ENCODE results near the gene LRRC32. TPM values are rescaled to one million over a fixed set of nuclear protein-coding genes. Genes with fewer than 3 reads are reported as not detected.

LRRC32 gene
- total and polyA plus RNA-seq, 10 of the 15 experiments (the other 5 are each of a cell fraction or from before 2014, with no cell fraction given) = 0.56 to 20.8 (median 7.4) TPM

DNA sequence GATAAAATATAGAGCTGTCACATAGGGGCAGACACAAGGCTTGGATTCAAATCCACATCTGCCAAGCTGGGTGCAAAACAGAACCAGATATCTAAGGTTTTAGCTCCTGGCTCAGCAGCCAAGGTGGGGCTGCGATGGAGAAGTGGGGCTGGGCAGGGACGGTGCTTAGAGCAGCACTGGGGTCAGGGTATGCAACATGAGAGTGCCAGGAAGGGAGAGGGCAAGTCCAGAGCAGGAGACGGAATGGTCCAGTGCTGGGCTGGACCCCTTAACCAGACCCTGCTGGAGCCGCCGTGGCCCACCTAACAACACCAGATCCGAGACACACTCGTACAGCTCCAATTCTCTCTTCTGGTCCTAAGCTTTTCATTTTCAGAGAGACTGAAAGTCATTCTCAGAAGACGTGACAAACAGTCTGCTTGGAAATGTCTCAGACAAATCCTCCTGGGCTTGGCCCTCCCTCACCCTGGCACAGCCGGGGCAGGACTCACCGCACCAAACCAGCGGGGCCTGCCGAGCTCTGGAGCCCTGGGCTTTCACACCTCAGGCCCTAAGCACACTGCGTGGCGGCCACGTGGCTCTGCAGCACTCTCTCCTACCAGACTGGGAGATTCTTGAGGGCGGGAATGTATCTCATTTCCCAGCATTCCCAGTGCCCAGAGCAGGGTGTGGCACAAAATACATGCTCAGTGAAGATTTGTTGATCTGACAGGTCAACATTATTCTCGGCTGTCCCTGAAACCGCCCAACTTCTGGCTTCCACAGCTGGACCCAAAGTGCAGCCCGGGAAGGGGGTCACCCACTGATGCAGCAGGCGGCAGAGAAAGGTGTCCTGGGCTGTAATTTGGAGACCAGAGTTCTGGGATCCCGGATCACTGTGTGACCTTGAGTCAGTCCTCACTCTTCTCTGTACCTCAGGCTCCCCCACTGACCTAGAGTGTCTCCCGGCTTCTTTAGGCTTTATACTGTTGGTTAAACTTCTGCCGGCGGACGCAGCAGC is 11.6 kb downstream of the LRRC32 start (continued):
- TF ChIP-seq RB1 (IDR thresholded peaks at IDR 0.05; ENCODE audit: borderline replicate concordance) (no peak), IKZF2 (IDR thresholded peaks at IDR 0.05) (no peak), MEF2A (IDR thresholded peaks at IDR 0.05; ENCODE audit: insufficient read depth, low read depth, low read length) (no peak), NBN (IDR thresholded peaks at IDR 0.05) (no peak), FOS (IDR thresholded peaks at IDR 0.05; ENCODE audit: borderline replicate concordance, extremely low read depth, insufficient read length) (no peak), KAT2A (conservative IDR thresholded peaks at IDR 0.05; ENCODE audit: control insufficient read depth, low read depth, low read length) (no peak)

GRCh38 chr11:76658231-76658630 is 12.3 kb downstream of the LRRC32 start:
- no peak for FAIRE-seq
- ChIA-PET RAD21 (ENCODE audit: unreplicated experiment) (interaction anchor here (0.8 to 1.6 kb wide), 2 partner anchors 15 to 60 kb away, joined by 3 to 4 read pairs; no protein-coding TSS in a partner anchor), CTCF (no interaction called here), SMC1A (ENCODE audit: uncharacterized antibody, unreplicated experiment) (interaction anchor here (0.9 to 1.9 kb wide), 3 partner anchors 12 to 47 kb away, joined by 3 to 5 read pairs (median 5); no protein-coding TSS in a partner anchor), POLR2A (interaction anchor here (0.6 kb wide), 1 partner anchor 16 kb away, joined by 3 read pairs; no protein-coding TSS in a partner anchor)
- H3K36me3 ChIP-seq (ENCODE audit: control insufficient read depth in 2 of 2, insufficient read depth in 2 of 2, low read length in 1 of 2) = no peaks in the 10 kb centered on the region
- intact Hi-C loops (cut with micrococcal nuclease; ENCODE audit: unreplicated experiment) (no loop called here), in situ Hi-C loops (cut with MboI) (no loop called here)
- no peaks in the 10 kb centered on the region; a peak in 2 of 4 replicates for H3K27me3 ChIP-seq (replicated peaks in 1 of 2; ENCODE audit: control insufficient read depth in 2 of 2, insufficient read depth in 2 of 2, low read length in 1 of 2)
- no peaks in the 10 kb centered on the region for H4K20me1 ChIP-seq (ENCODE audit: control insufficient read depth, insufficient read depth)
- no peak overlapping the region for H3K4me3 ChIP-seq
- H3K4me2 ChIP-seq (ENCODE audit: control insufficient read depth, insufficient read depth) = no peak overlapping the region
- no TSS peak for BruUV-seq (replicated peaks)
- DNase-seq (ENCODE audit: low read depth, low spot score) = no peak
- H3K79me2 ChIP-seq (ENCODE audit: control insufficient read depth, insufficient read depth, low read length) = no peaks in the 10 kb centered on the region
- ATAC-seq = no peak
- H2AFZ ChIP-seq (ENCODE audit: control insufficient read depth, low read depth, low read length) = no peak overlapping the region
- no peaks in the 10 kb centered on the region for H3K9me3 ChIP-seq (replicated peaks; ENCODE audit: control insufficient read depth, insufficient read depth, low read length)
- no peak overlapping the region for H3K9ac ChIP-seq (ENCODE audit: control insufficient read depth, insufficient read depth, low read length)
- no peak overlapping the region for H3K27ac ChIP-seq (ENCODE audit: control insufficient read depth, insufficient read depth)
- 32% methylated on average over 3 of the region's 3 CpGs for WGBS (ENCODE audit: insufficient coverage, insufficient replicate concordance, low lambda C conversion rate, missing lambda C conversion rate)
- H3K4me1 ChIP-seq (ENCODE audit: control insufficient read depth, insufficient read depth, low read length) = no peaks in the 10 kb centered on the region
- TF ChIP-seq HCFC1 (IDR thresholded peaks at IDR 0.05; ENCODE audit: low read length) (no peak), CBFB (IDR thresholded peaks at IDR 0.05; ENCODE audit: low read depth) (no peak), REST (IDR thresholded peaks at IDR 0.05; ENCODE audit: low read depth, low read length) (no peak), ZBTB4 (CRISPR knock-in tag; IDR thresholded peaks at IDR 0.05) (no peak), ZZZ3 (IDR thresholded peaks at IDR 0.05; ENCODE audit: control insufficient read depth, insufficient read length, low read depth) (no peak), MTA2 (IDR thresholded peaks at IDR 0.05; ENCODE audit: low read depth) (no peak)
